ENCODE results near the gene CLEC11A. TPM values are rescaled to one million over a fixed set of nuclear protein-coding genes. Genes with fewer than 3 reads are reported as not detected.

CLEC11A gene, protein sequence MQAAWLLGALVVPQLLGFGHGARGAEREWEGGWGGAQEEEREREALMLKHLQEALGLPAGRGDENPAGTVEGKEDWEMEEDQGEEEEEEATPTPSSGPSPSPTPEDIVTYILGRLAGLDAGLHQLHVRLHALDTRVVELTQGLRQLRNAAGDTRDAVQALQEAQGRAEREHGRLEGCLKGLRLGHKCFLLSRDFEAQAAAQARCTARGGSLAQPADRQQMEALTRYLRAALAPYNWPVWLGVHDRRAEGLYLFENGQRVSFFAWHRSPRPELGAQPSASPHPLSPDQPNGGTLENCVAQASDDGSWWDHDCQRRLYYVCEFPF
- under 1 TPM; 0.63 to 0.70 TPM for total RNA-seq

DNA sequence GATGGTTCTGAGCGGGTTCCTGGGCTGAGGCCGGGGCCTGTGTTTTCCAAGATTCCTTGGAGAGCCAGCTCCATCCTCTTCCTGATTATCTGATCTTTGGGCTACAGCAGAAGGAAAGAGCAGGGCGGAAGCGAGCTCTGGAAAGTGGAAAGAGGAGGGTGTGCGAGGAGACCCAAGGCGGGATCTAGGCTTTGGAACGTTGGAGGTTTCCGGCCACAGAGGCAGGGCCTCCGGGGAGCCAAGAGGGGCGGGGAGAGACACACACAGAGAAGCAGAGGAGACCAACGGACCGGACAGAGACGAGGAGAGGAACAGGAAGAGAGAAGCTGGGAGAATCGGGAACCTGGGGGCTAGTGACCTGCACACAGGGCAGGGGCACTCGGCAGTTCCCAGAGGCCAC lies at the start of gene CLEC11A:
TSS of gene CLEC11A (plus strand) at position 296 of the 400 bp plus-strand sequence. CDS start 162 bp downstream, outside the sequence.
- ChIA-PET POLR2A (no interaction called here), CTCF (no interaction called here)

- POLR2A ChIA-PET, result no interaction called here
- CTCF ChIA-PET, result no interaction called here
These were observed 46.5 kb upstream of the CLEC11A start for GRCh38 chr19:50676625-50677197.

DNA sequence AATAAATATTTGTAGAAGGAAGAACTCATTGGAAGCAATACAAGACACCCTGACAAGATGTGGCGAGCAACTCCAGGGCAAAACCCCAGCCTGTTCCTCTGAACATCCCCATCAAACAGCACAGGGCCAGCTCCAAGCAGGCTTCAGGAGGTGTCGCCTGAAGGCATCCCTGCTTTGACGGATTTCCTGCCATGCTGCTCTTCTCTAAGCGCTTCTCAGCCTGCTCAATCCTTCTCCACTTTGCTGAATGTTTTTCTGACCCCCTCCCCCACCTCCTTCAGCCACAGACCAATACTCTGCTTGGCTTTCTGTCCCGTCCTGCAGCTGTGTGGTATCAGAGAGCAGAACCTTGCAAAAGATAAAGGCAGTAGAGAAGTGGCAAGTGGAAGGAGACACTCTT lies 45.5 kb upstream of the CLEC11A start:
- ChIA-PET CTCF (no interaction called here), POLR2A (no interaction called here)

DNA sequence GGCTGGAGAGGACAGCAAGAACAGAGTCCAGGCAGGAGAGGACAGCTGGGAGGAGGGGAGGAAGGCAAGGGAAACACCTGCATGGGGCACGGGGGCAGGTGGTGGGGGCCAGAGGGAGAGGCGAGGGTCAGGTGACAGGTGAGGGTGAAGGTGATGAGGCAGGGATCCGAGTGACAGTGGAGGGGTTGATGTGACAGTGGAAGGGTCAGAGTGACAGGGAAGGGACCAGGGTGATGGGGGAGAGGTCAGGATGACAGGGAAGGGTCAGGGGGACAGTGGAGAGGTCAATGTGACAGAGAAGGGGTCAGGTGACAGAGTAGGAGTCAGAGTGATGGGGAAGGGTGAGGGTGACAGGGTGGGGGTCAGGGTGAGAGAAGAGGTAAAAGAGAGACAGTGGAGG lies 44.8 kb upstream of the CLEC11A start:
- POLR2A ChIA-PET, result no interaction called here

GRCh38 chr19:50679177-50680125 lies 43.7 kb upstream of the CLEC11A start:
- ChIA-PET POLR2A (no interaction called here), CTCF (no interaction called here)

More for the DNA sequence above, 44.8 kb upstream of the CLEC11A start:
- CTCF ChIA-PET, result no interaction called here

DNA sequence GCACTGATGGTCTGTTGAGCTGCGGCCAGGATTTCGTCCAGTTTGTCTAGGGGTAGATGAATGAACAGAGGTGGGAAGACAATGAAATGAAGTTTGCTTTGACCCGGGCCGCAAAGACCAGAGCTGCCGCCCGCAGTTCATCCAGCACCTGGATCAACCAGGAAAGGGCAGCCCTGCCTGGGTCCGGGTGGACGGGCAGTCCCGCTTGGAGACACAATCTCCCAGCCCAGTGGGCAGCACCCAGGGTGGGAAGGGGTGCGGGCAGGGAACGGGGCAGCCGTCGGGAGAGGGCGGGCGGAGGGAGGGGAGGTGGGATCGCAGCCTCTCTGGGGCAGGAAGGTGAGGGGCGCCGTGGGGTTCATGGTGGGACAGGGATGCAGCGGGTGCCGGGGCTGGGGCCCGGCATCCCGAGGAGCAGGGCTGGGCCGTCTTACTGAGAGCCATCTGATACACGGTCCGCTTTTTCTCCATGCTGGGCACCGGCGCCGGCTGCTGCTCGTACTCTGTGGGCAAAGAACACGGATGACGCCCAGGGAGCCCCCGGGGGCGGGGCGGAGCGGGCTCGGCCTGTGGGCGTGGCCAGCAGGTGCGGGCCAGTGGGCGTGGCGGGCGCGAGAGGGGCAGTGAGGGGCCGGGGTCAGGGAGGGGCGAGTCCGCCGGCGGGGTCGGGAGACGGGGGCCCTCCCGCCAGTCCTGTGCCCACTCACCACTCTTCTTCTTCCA lies 36.7 kb upstream of the CLEC11A start:
- POLR2A ChIA-PET, result no interaction called here

GRCh38 chr19:50688766-50689165 lies 34.4 kb upstream of the CLEC11A start:
- CTCF ChIA-PET, result no interaction called here
- POLR2A ChIA-PET, result no interaction called here

More for the DNA sequence above, 36.7 kb upstream of the CLEC11A start:
- CTCF ChIA-PET, result no interaction called here

DNA sequence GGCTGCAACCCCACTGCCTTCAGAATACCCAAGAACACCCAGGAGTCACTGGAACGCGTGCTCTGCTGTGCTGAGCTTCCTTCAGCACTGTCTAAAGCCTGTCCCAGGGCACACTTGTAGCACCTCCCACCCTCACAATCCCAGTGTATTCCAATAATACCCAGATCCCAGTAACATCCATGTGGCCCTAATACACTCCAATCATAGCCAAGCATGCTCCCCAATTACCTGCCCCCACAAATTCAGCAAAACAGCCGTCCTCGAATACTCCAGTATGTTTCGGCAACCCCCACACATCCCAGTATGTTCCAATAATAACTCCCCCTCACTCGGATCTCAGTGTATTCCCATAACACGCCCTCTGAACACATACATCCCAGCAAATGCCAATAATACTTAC lies 32.7 kb upstream of the CLEC11A start:
- CTCF ChIA-PET, result no interaction called here
- POLR2A ChIA-PET, result no interaction called here

GRCh38 chr19:50693064-50693975 lies 29.8 kb upstream of the CLEC11A start:
- ChIA-PET POLR2A (no interaction called here), CTCF (no interaction called here)

DNA sequence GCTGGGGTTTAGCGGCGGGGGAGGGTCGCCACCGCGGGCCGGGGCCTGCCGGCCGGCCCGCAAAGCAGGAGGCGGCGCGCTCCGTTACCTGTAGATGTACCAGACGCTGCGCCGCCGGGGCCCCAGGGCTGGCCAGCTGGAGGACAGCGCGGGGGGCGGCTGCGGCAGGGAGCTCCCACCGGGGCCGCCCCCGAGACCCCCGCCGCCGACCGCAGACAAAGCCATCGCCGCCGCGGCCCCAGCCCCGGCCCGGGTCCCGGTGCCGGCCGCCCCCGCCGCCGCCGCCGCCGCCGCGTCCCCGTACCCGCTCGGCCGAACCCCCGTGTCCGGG lies 28.4 kb upstream of the CLEC11A start:
- CTCF ChIA-PET, result no interaction called here
- POLR2A ChIA-PET, result interaction anchor here (0.6 kb wide), 1 partner anchor 201 kb away, joined by 8 read pairs; no protein-coding TSS in a partner anchor

- CTCF ChIA-PET, result no interaction called here
- POLR2A ChIA-PET, result interaction anchor here (0.6 kb wide), 1 partner anchor 202 kb away, joined by 8 read pairs; no protein-coding TSS in a partner anchor
These were observed 27.7 kb upstream of the CLEC11A start for GRCh38 chr19:50695251-50696093.

DNA sequence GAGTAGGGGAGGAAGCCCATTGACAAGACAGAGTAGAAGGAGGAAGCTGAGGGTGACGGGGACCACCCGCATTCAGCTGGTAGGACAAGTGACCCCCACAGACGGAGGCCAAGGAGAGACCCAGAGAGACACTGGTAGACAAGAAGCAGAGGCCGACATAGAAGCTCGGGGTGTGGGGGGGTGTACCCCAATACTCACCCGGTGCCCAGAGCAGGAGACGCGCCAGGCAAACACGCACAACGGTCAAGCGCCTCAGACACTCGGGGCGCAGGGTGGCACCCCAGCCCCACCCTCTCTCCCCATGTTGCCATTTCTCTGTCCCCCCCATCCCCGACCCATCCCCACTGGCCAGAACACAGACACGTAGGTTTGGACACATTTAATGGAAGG lies 27.1 kb upstream of the CLEC11A start:
- ChIA-PET CTCF (no interaction called here), POLR2A (no interaction called here)

DNA sequence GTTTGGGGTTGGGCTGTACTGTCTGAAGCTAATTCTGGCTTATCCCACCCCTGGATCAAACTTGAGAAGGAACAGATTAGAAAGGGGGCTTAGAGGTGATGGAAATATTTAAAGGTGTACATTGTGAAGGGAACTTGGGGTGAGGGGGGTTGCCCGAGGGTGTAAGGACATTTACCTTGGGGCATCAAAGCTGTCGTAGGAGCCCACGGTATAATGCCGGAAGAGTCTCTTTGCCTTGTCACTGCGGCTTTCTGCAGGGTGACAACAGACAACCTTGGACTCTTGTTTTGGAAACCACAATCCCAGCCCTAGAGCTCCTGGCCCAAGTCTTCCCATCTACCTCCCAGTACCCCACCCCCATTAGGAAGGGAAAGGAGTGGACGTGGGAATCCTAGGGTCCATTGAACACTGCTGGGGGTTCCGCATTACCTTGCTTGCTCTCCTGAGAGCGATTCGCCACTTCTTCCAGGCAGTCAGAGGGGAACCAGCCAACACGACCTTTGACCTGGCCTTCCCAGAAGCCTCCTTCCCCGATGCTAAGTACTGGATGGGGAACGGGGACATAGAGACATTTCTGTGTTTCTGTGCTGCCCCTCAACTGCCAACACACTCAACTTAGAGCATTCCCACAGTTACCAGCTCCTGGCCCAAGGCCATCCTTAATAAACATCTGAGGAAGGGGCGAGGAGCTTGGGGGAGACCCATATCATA lies 25.6 kb upstream of the CLEC11A start:
- CTCF ChIA-PET, result no interaction called here
- POLR2A ChIA-PET, result no interaction called here

- POLR2A ChIA-PET, result no interaction called here
- CTCF ChIA-PET, result interaction anchor here (0.6 to 1.1 kb wide), 2 partner anchors 66 to 75 kb away, joined by 3 to 4 read pairs; no protein-coding TSS in a partner anchor
These were observed 21.7 kb upstream of the CLEC11A start for GRCh38 chr19:50701367-50701985.

DNA sequence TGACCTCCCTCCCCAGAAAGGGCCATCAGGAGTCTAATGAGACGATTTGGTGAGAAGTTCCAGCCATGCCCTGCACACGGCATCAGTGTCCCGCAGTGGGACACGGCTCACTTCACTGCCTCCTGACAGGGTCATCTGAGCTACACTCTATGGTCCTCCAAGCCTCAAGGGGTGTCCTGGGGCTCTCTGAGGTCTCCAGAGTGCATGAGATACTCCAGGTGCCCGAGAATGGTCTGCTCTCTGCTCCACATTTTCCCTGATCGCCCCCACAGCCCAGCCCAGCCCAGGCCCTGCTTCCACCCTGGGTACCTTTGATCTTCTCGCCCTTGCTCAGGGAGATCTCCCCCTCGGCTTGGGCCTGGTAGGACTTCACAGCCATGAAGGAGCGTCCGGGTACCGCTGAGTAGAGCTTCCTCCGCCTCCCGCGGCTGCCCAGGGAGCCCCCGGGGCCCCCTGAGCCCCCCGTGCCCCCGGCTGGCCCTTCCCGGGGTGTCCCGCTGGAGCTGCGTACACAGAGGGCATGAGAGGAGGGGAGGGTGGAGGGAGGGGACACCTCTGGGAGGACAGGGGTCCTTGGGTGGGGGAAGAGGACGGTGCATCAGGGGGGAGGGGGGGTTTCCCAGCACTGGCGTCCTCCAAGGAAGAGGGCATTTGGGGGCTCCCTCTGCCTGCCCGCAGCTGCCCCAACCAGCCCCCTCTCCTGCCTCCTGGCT lies 20.9 kb upstream of the CLEC11A start:
- ChIA-PET POLR2A (no interaction called here), CTCF (interaction anchor here (1.1 kb wide), 1 partner anchor 75 kb away, joined by 3 read pairs; no protein-coding TSS in a partner anchor)
